Fibroblast of lung (primary cell): ENCODE data around the gene UPF2.

ENCODE experiments used
- EZH2 ChIP-seq: IDR thresholded peaks from 2 replicates; pipeline ENCODE4 v1.5.1; 2012; ENCODE audit warnings: low read length, control low read depth, mild to moderate bottlenecking; ENCODE audit errors: missing control alignments
- TF ChIP-seq, protein P1 (sequence below), 2 donors: IDR thresholded peaks in 1 of 2; conservative IDR thresholded peaks in 1 of 2; 1 replicate in 1 of 2; 2 replicates in 1 of 2; pipeline ENCODE4 v1.5.1; 2011 to 2012; ENCODE audit warnings: low read length in 2 of 2, control low read depth in 1 of 2, inconsistent platforms in 1 of 2, low read depth in 1 of 2, mild to moderate bottlenecking in 1 of 2

GRCh38 chr10:11876805-11877590 is 165.6 kb downstream of the UPF2 start:
- TF ChIP-seq, protein P1, sequence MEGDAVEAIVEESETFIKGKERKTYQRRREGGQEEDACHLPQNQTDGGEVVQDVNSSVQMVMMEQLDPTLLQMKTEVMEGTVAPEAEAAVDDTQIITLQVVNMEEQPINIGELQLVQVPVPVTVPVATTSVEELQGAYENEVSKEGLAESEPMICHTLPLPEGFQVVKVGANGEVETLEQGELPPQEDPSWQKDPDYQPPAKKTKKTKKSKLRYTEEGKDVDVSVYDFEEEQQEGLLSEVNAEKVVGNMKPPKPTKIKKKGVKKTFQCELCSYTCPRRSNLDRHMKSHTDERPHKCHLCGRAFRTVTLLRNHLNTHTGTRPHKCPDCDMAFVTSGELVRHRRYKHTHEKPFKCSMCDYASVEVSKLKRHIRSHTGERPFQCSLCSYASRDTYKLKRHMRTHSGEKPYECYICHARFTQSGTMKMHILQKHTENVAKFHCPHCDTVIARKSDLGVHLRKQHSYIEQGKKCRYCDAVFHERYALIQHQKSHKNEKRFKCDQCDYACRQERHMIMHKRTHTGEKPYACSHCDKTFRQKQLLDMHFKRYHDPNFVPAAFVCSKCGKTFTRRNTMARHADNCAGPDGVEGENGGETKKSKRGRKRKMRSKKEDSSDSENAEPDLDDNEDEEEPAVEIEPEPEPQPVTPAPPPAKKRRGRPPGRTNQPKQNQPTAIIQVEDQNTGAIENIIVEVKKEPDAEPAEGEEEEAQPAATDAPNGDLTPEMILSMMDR (conservative IDR thresholded peaks at IDR 0.05 in 1 of 2, IDR thresholded peaks at IDR 0.05 in 1 of 2; ENCODE audit: low read depth in 1 of 2, low read length in 2 of 2), result no peak
- no peak for TF ChIP-seq EZH2
